Heart left ventricle (tissue), 16 donors: ENCODE data around the gene ETNK1. TPM values are rescaled to one million over a fixed set of nuclear protein-coding genes. Genes with fewer than 3 reads are reported as not detected.
A peak's percentile ranks its signal among the peaks of the same experiment; 100 is the strongest.

Experiments
- ATAC-seq, 4 donors: fragments of 200-7000 bp; cut with Tn5 transposase; one replicate each; pipeline ENCODE4 v1.9.1; 2020 to 2022; ENCODE audit warnings: moderate library complexity in 4 of 4, mild to moderate bottlenecking in 3 of 4, moderate number of reproducible peaks in 1 of 4
- DNase-seq, 5 donors: peaks; one replicate each; pipeline ENCODE4 v3.0.0-alpha.2; 2020
- H3K27ac ChIP-seq, 12 donors: fragments of 200-600 bp; sonication (generic) in 4 of 12; one replicate each; pipeline versions ENCODE4 v1.5.0 to v1.8.0; 2016 to 2022; ENCODE audit warnings: mild to moderate bottlenecking in 2 of 12
- H3K27me3 ChIP-seq, 9 donors: fragments of 200-600 bp; sonication (generic) in 2 of 9; one replicate each; pipeline versions ENCODE4 v1.5.1 to v1.8.0; 2016 to 2022; ENCODE audit warnings: mild to moderate bottlenecking in 3 of 9
- H3K36me3 ChIP-seq, 9 donors: fragments of 200-600 bp; sonication (generic) in 2 of 9; one replicate each; pipeline versions ENCODE4 v1.5.0 to v1.8.0; 2018 to 2022; ENCODE audit warnings: mild to moderate bottlenecking in 2 of 9
- H3K4me1 ChIP-seq, 12 donors: fragments of 200-600 bp; sonication (generic) in 4 of 12; one replicate each; pipeline versions ENCODE4 v1.5.0 to v1.8.0; 2016 to 2022; ENCODE audit warnings: mild to moderate bottlenecking in 3 of 12
- H3K4me3 ChIP-seq, 12 donors: fragments of 200-600 bp; sonication (generic) in 4 of 12; one replicate each; pipeline versions ENCODE4 v1.5.0 to v1.8.0; 2017 to 2022; ENCODE audit warnings: mild to moderate bottlenecking in 9 of 12, moderate library complexity in 4 of 12
- H3K9me3 ChIP-seq, 12 donors: fragments of 200-600 bp; sonication (generic) in 4 of 12; one replicate each; pipeline versions ENCODE4 v1.5.0 to v1.8.0; 2016 to 2022; ENCODE audit warnings: mild to moderate bottlenecking in 1 of 12
- POLR2A ChIP-seq, 2 donors: fragments of 450-650 bp; IDR thresholded peaks; one replicate each; pipeline ENCODE4 v1.6.1; 2017; ENCODE audit warnings: antibody characterized with exemption in 2 of 2, mild to moderate bottlenecking in 2 of 2, moderate library complexity in 2 of 2
- WGBS, 4 donors: extraction: QIAGEN DNeasy Blood & Tissue Kit in 2 of 4; methylation state at CpG; one replicate each; pipeline versions ENCODE4 v1.1.5 to v1.1.7; 2013 to 2018; 5-methylcytosine and 5-hydroxymethylcytosine counted together
- intact Hi-C, 10 donors: fragments of 100-400 bp; cut with DNase I; formaldehyde crosslinking; loops; one replicate each; pipeline versions ENCODE4 v1.11.1 to v1.14.2; 2022
- polyA plus RNA-seq, 2 donors: library from polyadenylated mRNA; stranded (reverse); fragments of 200-250 nt; gene quantifications; one replicate each; pipeline ENCODE4 v1.2.3, GENCODE V29; 2013
- total RNA-seq, 9 donors: library from RNA; depleted of rRNA in 2 of 9; stranded (reverse); fragments of >200 nt in 2 of 9; fragmentation: NEBNext Ultra II Directional in 3 of 9; extraction: Animal tissue kit (Norgen Biotek cat#: 25700) in 3 of 9; gene quantifications; one replicate each; pipeline versions ENCODE4 v1.1.0 to v1.2.4, GENCODE V29; 2016 to 2023
- TF ChIP-seq, protein P1 (sequence below), 12 donors: fragments of 200-600 bp; sonication (generic) in 4 of 12; IDR thresholded peaks; one replicate each; pipeline versions ENCODE4 v1.5.0 to v1.8.0; 2018 to 2022; ENCODE audit warnings: antibody characterized with exemption in 12 of 12, mild to moderate bottlenecking in 5 of 12
- donor health status: ischemic (EF 13 %, LVEDD 7.1; RV severe dilation, severe dysfunction).
- donor health status: healthy with polysubstance abuse.
- donor health status: DM: no; HTN: yes; CAD: no.
- donor health status: DM: no; HTN: no; CAD: no.
- donor health status: ischemic (EF 25% LVEDD 6.9; RV normal size, moderate dysfunction).
- donor health status: ischemic (EF 25% LVEDD 5.7; RV mildly dilated, moderate dysfunction).
- donor health status: healthy.
- donor health status: DM: yes; HTN: yes; CAD: no.
- donor health status: ischemic (EF 35%, LVEDD 5.7; RV mildly dilated, moderate dysfunction).
- donor health status: nonischemic (EF 11% LVEDD 7.7; RV severe dilation, severe dysfunction).
- donor health status: DM: yes; HTN: yes; CAD: no.
- donor health status: PGD.
- donor health status: ischemic (EF 29% LVEDD 5.4; RV normal size, mild dysfunction).
- donor health status: nonischemic (EF 23%, LVEDD 6.1; RV moderate dilation, normal function).

The ETNK1 gene
- total and polyA plus RNA-seq, 11 donors: 8.3 to 40.9 (median 14.6) TPM

GRCh38 chr12:22631863-22632463 is 7.0 kb downstream of the ETNK1 start:
- 66 to 81% (median 70%) methylated on average over 3 of the region's 3 CpGs for WGBS, 4 donors
- Histone ChIP-seq H3K27ac (no peak overlapping the region), H3K9me3 (no peaks in the 10 kb centered on the region), H3K36me3 (peaks cover 0 to 7% (median 0%) of the 10 kb centered on the region in 9 donors), H3K4me1 (peaks cover 0 to 50% (median 31%) of the 10 kb centered on the region in 12 donors), H3K27me3 (no peaks in the 10 kb centered on the region), H3K4me3 (no peak overlapping the region)
- no peak for TF ChIP-seq POLR2A (IDR thresholded peaks at IDR 0.05)
- TF ChIP-seq, protein P1, sequence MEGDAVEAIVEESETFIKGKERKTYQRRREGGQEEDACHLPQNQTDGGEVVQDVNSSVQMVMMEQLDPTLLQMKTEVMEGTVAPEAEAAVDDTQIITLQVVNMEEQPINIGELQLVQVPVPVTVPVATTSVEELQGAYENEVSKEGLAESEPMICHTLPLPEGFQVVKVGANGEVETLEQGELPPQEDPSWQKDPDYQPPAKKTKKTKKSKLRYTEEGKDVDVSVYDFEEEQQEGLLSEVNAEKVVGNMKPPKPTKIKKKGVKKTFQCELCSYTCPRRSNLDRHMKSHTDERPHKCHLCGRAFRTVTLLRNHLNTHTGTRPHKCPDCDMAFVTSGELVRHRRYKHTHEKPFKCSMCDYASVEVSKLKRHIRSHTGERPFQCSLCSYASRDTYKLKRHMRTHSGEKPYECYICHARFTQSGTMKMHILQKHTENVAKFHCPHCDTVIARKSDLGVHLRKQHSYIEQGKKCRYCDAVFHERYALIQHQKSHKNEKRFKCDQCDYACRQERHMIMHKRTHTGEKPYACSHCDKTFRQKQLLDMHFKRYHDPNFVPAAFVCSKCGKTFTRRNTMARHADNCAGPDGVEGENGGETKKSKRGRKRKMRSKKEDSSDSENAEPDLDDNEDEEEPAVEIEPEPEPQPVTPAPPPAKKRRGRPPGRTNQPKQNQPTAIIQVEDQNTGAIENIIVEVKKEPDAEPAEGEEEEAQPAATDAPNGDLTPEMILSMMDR (IDR thresholded peaks at IDR 0.05): peak; percentile 45 to 75 (median 60)
- intact Hi-C loops: loop anchor here in 1 of 10 donors (5.0 kb wide), 1 partner anchor 105 kb away; no protein-coding TSS in a partner anchor
- DNase-seq: no peak
- no peak for ATAC-seq

DNA sequence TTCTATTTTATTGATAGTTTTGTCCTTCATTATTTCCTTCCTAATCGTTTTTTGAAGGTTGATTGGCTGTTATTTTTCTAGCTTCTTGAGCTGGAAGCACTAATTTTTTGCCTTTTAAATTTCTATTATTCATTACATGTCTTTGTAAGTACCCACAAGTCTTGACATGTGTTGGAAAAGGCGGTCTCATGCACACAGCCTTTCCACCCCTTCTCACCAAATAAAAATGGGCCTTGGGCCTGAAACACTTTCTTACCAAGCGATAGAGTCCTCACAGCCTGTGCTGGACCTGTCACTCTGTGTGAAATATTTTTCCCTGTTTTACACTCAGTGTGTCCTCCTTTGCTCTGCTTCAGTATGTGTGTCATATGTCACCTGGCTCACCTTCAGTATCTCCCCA is 9.9 kb downstream of the ETNK1 start:
- ATAC-seq (no peak), DNase-seq (no peak)
- Histone ChIP-seq H3K4me3 (no peak overlapping the region), H3K36me3 (peaks cover 0 to 7% (median 0%) of the 10 kb centered on the region in 9 donors), H3K27ac (no peak overlapping the region), H3K9me3 (no peaks in the 10 kb centered on the region), H3K4me1 (peaks cover 0 to 21% (median 8%) of the 10 kb centered on the region in 12 donors), H3K27me3 (no peaks in the 10 kb centered on the region)
- intact Hi-C loops: loop anchor here in 1 of 10 donors (5.0 kb wide), 1 partner anchor 108 kb away; no protein-coding TSS in a partner anchor
- WGBS, 4 donors: 90 to 97% (median 96%) methylated on average over 3 of the region's 3 CpGs
- TF ChIP-seq, protein P1 (IDR thresholded peaks at IDR 0.05): no peak
- no peak for TF ChIP-seq POLR2A (IDR thresholded peaks at IDR 0.05)

- Histone ChIP-seq H3K4me3 (no peak overlapping the region), H3K9me3 (no peaks in the 10 kb centered on the region), H3K27ac (no peak overlapping the region), H3K4me1 (peaks cover 0 to 19% (median 8%) of the 10 kb centered on the region in 12 donors), H3K27me3 (no peaks in the 10 kb centered on the region), H3K36me3 (peaks cover 0 to 7% (median 0%) of the 10 kb centered on the region in 9 donors)
- intact Hi-C loops: no loop called here
- DNase-seq (no peak), ATAC-seq (no peak)
- no peak for TF ChIP-seq POLR2A (IDR thresholded peaks at IDR 0.05)
- TF ChIP-seq, protein P1 (IDR thresholded peaks at IDR 0.05): no peak
- 61 to 73% (median 71%) methylated on average over 1 of the region's 1 CpG for whole genome bisulfite sequencing, 4 donors
Observed at GRCh38 chr12:22635812-22636211, 10.8 kb downstream of the ETNK1 start.

- TF ChIP-seq, protein P1 (IDR thresholded peaks at IDR 0.05): no peak
- TF ChIP-seq POLR2A (IDR thresholded peaks at IDR 0.05): no peak
- intact Hi-C loops: no loop called here
- no peak overlapping the region for H3K4me3 ChIP-seq
- DNase-seq (no peak), ATAC-seq (no peak)
- peaks cover 0 to 13% (median 11%) of the 10 kb centered on the region in 9 donors for H3K36me3 ChIP-seq
- no peak overlapping the region for H3K27ac ChIP-seq
- H3K9me3 ChIP-seq: no peaks in the 10 kb centered on the region
- peaks cover 0 to 16% (median under 1%) of the 10 kb centered on the region in 12 donors for H3K4me1 ChIP-seq
- WGBS, 4 donors: 92 to 98% (median 95%) methylated on average over 2 of the region's 2 CpGs
- H3K27me3 ChIP-seq: no peaks in the 10 kb centered on the region
Observed at GRCh38 chr12:22640851-22641250, 15.9 kb downstream of the ETNK1 start.
